Measurements from ENCODE around the gene MED28.

DNA sequence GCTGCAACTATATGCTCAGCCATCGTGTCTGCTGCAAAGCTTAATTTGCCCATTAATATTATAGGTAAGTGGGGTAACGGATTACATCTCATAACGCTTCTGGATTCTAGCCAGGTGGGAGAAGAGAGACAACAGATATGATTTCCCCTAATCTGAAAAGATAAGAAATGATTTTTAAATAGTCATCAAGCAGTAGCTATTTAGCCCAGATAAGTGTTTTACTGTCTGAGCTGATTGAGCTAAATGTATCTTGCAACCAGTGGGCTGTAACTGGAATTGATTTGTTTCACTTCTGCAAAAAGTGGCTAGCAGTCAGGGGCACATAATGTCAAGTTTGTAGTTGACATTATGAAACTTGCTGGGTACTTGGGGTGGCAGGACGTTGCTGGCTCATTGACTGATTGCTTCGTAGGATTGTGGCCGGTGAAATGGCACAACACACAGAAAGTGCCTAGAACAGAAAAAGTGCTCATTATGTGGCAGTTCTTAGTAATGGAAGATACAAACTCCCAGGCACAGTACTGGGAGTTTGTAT lies 18.9 kb upstream of the MED28 start:
- TF ChIP-seq FOXM1 (IDR thresholded peaks at IDR 0.05; ENCODE audit: low read depth) (no peak), GABPA (IDR thresholded peaks at IDR 0.05; ENCODE audit: low read depth) (no peak), EP300 (IDR thresholded peaks at IDR 0.05; ENCODE audit: borderline replicate concordance in 1 of 2, low read depth in 1 of 2, low read length in 1 of 2) (no peak)
- TF ChIP-seq, protein P1, sequence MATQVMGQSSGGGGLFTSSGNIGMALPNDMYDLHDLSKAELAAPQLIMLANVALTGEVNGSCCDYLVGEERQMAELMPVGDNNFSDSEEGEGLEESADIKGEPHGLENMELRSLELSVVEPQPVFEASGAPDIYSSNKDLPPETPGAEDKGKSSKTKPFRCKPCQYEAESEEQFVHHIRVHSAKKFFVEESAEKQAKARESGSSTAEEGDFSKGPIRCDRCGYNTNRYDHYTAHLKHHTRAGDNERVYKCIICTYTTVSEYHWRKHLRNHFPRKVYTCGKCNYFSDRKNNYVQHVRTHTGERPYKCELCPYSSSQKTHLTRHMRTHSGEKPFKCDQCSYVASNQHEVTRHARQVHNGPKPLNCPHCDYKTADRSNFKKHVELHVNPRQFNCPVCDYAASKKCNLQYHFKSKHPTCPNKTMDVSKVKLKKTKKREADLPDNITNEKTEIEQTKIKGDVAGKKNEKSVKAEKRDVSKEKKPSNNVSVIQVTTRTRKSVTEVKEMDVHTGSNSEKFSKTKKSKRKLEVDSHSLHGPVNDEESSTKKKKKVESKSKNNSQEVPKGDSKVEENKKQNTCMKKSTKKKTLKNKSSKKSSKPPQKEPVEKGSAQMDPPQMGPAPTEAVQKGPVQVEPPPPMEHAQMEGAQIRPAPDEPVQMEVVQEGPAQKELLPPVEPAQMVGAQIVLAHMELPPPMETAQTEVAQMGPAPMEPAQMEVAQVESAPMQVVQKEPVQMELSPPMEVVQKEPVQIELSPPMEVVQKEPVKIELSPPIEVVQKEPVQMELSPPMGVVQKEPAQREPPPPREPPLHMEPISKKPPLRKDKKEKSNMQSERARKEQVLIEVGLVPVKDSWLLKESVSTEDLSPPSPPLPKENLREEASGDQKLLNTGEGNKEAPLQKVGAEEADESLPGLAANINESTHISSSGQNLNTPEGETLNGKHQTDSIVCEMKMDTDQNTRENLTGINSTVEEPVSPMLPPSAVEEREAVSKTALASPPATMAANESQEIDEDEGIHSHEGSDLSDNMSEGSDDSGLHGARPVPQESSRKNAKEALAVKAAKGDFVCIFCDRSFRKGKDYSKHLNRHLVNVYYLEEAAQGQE (IDR thresholded peaks at IDR 0.05; ENCODE audit: low read depth, low read length): no peak
- TF ChIP-seq, protein P2, sequence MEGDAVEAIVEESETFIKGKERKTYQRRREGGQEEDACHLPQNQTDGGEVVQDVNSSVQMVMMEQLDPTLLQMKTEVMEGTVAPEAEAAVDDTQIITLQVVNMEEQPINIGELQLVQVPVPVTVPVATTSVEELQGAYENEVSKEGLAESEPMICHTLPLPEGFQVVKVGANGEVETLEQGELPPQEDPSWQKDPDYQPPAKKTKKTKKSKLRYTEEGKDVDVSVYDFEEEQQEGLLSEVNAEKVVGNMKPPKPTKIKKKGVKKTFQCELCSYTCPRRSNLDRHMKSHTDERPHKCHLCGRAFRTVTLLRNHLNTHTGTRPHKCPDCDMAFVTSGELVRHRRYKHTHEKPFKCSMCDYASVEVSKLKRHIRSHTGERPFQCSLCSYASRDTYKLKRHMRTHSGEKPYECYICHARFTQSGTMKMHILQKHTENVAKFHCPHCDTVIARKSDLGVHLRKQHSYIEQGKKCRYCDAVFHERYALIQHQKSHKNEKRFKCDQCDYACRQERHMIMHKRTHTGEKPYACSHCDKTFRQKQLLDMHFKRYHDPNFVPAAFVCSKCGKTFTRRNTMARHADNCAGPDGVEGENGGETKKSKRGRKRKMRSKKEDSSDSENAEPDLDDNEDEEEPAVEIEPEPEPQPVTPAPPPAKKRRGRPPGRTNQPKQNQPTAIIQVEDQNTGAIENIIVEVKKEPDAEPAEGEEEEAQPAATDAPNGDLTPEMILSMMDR (IDR thresholded peaks at IDR 0.05): no peak
- TF ChIP-seq, protein P3, sequence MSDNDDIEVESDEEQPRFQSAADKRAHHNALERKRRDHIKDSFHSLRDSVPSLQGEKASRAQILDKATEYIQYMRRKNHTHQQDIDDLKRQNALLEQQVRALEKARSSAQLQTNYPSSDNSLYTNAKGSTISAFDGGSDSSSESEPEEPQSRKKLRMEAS (IDR thresholded peaks at IDR 0.05; ENCODE audit: low read depth): no peak

Measured in SK-N-SH (cell line).